GM18861 (cell line): ENCODE data around the gene SDC4.
"Not testable (repeated sequence)": the region's sequence is repeated elsewhere in the genome, so short reads cannot be mapped to it uniquely, and the experiment has no call there.

ENCODE experiments used
- ATAC-seq: cut with Tn5 transposase; IDR thresholded peaks from one replicate; pipeline ENCODE4 v1.9.1; 2021; ENCODE audit not compliant: unreplicated experiment

Gene SDC4

DNA sequence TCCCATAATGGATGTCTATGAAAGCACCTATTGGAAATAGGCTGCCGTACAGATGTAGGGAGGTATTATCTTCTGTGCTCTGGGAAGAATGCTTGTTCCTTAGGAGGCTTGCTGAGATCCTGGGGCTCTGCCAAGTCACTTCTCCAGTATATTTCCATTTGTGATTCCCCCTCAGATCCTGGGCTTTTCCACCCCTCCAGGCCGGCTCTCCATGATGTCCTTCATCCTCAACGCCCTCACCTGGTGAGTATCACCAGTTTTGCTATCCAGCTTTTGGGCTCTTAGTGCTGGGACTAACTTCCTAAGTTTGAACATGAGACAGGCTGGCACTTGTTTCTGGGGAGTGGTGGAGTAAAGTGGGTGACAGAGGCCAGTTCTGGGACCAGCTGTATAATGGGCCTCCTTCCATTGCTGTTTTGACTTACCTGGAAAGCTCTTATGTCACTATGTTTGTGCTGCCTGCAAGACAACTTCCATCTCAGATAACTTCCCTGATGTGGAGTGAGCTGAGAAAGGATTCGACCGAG is 17.3 kb upstream of the SDC4 start:
- no peak for ATAC-seq

GRCh38 chr20:45363611-45364492 is 15.6 kb upstream of the SDC4 start:
- no peak for ATAC-seq

DNA sequence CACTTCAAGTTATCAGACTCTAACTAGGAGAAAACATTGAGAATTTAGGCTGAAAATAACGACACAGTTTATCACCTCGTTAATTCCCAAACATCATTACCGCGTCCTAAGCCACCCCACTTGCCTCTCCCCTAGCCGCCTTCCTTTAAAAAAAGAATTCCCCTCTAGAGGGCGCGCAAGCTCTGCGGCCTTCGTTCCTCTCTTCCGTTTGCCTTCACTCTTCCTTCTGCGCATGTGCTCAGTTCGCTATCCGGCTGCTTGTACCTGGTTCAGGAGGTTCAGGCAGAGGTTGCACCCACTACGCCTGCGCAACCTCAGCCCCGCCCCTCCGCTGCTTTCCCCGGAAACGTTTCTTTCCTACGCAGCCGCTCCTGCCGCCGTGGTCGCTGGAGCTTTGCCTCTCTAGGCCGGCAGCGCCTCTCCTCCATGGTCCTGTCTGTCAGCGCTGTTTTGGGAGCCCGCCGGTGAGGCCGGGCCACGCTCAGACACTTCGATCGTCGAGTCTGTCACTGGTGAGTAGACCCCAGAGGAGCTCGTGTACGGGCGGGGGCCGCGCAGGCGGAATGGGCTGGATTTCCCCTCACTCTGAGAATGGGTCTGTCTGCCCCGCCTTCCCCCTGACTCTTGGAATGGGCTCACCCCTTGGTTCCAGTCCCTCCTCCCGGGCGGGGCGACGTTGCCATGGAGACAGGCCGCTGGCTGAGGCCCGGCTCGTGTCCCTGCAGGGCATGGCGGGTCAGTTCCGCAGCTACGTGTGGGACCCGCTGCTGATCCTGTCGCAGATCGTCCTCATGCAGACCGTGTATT is 14.8 kb upstream of the SDC4 start, which contains the start of gene SYS1:
SYS1 (plus strand) TSS at position 353 of the 807 bp plus-strand sequence; CDS start at position 729, 376 bp downstream.
- ATAC-seq: peak; percentile 66

DNA sequence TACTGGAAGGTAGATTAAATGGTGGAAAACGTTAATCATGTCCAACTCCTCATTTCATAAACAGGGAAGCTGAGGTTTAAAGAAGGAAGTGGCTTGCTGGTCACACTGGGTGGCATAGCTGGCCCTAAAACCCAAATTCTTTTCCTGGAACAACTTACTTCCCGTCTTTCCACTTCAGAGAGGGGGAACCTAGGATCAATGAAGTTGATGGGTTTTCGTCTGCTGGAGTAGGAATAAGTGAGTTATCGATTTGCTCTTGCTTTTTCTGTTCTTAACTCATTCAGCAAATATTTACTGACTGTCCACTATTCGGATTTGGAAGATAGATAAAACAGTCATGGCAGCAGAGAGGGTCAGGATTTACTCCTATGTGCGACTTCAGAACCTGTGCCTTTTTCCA is 13.6 kb upstream of the SDC4 start:
- no peak for ATAC-seq

- no peak for ATAC-seq
Measured at GRCh38 chr20:45359406-45360148, 11.4 kb upstream of the SDC4 start.

DNA sequence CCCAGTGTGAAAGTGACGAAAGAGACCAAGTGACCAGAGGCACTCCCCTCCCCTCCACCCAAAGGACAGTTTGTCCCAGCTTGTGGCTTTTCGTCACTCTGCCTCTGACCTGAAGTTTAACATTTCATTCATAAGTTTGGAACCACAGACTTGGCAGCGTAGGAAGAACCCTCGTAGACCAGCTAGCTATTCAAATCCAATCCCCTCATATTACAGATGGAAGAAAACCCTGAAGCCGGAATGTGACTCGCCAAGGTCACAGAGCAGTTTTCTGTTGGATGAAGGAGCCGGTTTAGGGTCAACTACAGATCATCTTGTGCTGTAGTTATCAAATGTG is 10.8 kb upstream of the SDC4 start:
- ATAC-seq: no peak

DNA sequence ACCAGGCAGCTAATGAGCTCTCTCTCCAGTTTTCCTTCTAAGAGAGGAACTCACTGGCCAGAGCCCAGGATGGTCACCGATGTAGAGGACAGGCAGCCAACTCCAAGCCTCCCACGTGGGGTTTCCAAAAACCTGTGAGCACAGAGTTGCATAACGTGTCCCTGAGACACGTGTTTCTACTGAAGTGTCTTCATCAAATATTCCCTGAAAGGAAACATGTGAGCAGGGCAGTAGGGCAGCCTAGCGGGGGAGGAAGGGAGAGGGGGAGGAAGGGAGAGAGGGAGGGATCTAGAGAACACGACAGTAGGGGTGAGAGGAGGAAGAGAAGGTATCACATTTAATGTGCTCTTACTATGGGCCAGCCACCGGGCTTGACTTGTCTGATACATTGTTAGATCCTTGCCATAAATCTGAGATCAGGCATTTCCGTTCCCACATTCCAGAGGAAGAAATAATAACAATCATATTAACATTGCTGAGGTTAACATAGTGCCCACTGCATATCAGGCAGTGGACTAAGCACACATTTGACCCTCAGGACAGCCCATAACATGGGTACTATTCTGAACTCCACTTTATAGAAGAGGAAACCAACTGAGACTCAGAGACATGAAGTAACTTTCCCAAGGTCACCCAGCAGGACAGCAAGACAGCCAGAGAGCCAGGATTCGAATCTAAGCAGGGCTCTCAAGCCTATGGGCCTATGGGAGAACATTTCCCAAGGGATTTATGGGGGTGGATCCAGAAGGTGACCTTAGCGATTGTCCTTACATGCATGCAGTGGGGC is 10.3 kb upstream of the SDC4 start:
- no peak for ATAC-seq

DNA sequence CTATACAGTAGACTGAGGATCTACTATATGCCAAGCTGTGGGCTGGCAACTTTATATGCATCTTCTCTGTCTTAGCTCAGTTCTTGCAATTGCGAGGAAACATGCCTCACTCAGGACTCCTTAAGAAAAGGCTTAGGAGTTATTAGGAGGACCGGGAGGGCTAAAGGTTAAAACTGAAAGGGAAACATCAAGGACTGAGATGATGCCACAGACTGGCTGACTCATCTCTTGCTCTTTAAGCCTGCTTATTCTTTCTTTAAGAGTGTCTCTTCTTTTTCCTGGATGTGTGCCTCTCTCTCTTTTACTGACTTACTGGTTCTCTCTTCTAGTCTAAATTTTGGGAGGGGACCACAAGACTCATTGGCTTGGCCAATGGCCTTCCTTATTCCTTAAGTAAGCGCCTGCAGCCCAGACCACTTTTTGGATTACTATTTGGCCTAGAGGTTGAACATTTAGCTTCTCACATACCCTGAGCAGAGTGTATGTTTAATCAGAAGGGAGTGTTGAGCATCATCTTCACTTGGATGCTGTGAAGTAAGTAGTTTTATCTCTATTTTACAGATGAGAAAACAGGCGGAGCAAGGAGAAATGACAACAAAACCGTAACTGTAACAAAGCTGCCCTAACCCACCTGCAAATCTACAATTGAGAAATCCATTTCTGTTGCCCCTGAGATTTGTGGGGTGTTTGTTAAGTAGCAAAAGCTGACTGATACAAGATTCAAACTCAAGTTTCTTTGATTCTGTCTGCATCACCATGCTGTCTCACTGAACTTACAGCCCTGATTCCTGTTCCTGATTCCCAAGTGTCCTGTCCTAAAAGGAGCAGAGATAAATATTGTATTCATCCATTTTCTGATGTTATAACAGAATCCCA is 7.2 kb upstream of the SDC4 start:
- ATAC-seq: no peak

DNA sequence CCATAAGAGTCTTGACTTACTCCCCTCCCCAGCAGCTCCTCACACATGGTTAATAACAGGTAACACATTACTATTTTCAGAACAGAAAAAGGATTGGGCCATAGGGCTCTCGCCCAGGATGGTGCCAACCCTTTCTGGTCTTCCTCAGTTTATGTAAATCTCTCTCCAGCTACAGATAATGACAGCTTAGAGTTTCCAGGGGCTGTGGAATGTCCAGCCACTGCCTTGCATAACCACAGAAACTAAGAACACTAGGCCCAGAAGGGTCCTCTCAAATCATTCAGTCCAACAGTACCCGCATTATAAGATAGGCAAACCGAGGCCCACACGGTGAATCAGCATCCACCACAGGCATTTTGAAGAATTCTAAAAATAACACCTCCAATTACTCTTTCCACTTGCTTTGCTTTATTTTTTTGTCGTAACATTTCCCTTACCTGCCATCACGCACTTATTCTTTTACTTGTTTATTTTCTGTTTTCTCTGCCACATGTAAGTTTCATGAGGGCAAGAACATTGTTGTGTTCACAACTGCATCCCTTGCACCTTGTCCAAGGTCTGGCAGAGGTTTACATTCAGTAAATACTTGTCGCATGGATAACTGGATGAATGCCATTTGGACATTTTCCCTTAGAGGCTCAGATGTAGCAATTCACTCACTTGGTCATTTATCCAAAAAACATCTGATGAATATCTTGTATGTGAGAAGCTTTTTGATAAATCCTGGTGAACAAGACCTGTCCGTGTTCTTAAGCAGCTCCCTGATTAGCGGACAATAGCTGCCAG is 6.4 kb upstream of the SDC4 start:
- no peak for ATAC-seq

DNA sequence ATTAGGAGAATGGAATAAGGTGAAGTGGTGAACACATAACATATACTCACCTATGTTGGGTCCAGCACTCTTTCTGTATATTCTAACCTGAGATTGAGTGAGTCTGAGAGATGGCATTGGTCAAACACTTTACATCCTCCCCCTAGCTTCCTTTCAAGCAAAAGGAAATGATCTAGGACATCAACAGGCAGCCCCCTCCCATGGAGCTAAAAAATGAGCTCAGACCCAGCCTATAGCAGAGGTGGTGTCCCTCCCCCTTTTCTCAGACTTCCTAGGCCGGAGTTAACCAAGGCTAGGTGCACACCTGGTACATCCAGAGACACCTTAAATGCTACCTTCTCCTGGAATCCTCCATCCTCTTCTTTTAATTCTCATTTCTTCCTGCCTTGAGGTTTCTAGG is 5.5 kb upstream of the SDC4 start:
- ATAC-seq: no peak

DNA sequence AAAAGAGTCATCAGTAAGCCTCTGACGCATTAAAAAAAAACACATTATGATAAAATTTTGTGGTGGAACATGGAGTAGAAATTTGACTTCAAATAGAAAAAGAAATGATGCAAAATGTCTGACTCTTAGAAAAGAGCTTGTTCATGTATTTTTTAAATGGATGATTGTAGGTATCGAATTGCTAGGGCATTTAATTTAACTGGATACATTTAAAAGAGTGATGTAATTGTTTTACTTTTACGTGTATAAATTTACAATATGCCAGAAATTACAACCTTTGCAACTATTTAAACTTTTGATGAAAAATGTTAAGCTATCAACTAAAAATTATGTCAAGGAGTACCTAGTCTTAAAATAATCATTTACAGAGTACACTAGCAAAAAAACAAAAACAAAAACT is 4.5 kb upstream of the SDC4 start:
- no peak for ATAC-seq

DNA sequence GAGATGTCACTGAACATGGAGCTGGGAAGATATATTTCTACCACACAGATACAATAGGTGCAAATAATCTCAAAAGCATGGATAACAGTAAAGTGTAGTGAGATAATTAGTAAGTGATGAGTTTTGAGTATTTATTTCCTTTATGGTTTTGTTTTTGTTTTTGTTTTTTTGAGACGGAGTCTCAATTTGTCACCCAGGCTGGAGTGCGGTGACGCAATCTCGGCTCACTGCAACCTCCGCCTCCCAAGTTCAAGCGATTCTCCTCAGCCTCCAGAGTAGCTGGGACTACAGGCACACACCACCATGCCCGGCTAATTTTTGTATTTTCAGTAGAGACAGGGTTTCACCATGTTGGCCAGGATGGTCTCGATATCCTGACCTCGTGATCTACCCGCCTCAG is 2.6 kb upstream of the SDC4 start:
- not testable (repeated sequence) for ATAC-seq

GRCh38 chr20:45350217-45350616 is 2.0 kb upstream of the SDC4 start:
- ATAC-seq: no peak

GRCh38 chr20:45347297-45347935 is 808 bp downstream of the SDC4 start:
- no peak for ATAC-seq

DNA sequence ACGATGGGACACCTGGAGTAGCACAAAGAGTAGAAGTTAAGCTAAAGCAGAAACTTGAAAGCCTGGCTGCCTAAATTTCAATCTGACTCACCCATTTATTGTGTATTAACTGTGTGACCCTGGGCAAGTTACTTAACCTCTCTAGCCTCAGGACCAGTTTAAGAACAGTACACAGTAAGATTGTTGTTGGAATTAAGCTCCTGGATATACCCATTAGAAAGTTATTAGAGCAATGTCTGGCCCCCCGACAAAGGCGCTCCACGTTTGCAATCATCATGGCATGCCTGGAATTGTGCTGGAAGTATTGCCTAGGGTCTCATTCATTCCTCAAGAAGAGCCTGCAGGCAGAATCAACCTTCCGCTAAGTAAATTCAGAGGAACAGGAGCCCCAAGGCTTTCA is 1.4 kb downstream of the SDC4 start:
- ATAC-seq: no peak

- no peak for ATAC-seq
Measured at GRCh38 chr20:45346291-45346718, 1.9 kb downstream of the SDC4 start.

DNA sequence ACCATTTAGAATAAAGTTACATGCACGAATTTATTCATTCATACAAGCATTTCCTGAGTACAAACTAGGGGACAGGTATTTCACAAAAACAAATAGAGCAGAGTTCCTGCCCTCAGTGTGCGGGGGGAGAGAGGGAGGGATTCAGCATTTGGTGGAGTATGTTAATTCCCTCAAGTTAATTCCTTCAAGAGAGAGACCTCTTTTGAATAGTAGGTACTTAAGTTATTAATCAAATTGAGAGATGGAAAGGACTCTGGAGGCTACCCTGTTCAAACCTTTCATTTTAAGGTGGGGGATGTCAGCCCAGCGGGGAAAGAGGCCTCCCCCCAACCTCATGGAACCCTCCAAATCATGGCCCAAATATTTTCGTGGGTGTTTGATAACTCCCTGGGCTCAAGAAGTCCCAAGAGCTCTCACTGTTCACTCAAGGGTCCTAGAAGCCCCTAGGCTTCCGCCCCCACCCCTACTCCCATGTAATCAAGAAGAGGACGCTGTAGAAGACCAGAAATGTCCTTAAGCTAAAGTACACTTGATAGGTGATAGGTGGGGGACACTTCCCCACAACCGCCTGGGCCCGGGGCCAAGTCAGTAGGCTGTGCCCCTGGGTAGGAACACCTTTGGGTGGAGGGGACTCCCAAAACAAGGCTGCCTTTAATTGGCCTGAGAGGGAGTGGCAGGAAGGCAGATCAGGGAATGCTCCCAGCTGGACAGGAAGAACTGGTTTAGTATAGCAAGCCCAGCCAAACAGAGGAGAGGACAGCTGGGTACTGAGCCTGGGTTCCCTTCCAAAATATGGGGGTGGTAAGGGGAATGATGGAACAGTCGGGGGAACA is 2.9 kb downstream of the SDC4 start:
- ATAC-seq: no peak
